HCT116 (cell line): Measurements from ENCODE around the gene PACRG. TPM values are rescaled to one million over a fixed set of nuclear protein-coding genes. Genes with fewer than 3 reads are reported as not detected.

Experiments used
- ATAC-seq: fragments of 200-7000 bp; cut with Tn5 transposase; 2 replicates; pipeline ENCODE4 v1.9.1; 2020; ENCODE audit warnings: mild to moderate bottlenecking, moderate library complexity
- BruUV-seq: library from RNA; stranded (reverse); fragments of 400-500 nt; replicated peaks from 2 replicates; lab custom pipeline; 2021; lab: Mats Ljungman, UMichigan
- CTCF ChIA-PET: fragments of 300-600 bp; sonication (Branson Sonifier 250); formaldehyde crosslinking; loops from one replicate; lab custom pipeline; 2021; ENCODE audit warnings: antibody characterized with exemption; lab: Charles Lee
- POLR2A ChIA-PET: fragments of 300-600, 350-600 bp; sonication (Branson Sonifier 250); formaldehyde crosslinking; loops from one replicate; lab custom pipeline; 2021; ENCODE audit warnings: antibody characterized with exemption; lab: Charles Lee
- RAD21 ChIA-PET, 2 experiments: fragments of 300-600 bp; sonication (Branson Sonifier 250); formaldehyde crosslinking; loops; one replicate each; lab custom pipeline; 2023; ENCODE audit warnings: low total read pairs in 2 of 2; ENCODE audit not compliant: uncharacterized antibody in 2 of 2, unreplicated experiment in 2 of 2, low non-redundant PET in 1 of 2; lab: Charles Lee
- DNase-seq: peaks from one replicate; pipeline ENCODE4 v3.0.0-alpha.2; 2010; ENCODE audit warnings: low read depth, low spot score
- H2AFZ ChIP-seq: fragments of 200-600 bp; shearing (Covaris generic), sonication (generic); 2 replicates; pipeline ENCODE4 v1.6.1; 2017; ENCODE audit warnings: low read depth, mixed run types, mixed read lengths, antibody characterized with exemption, low read length; ENCODE audit not compliant: poor library complexity, severe bottlenecking
- H3K27ac ChIP-seq: 2 replicates; pipeline ENCODE4 v1.5.1; 2012; ENCODE audit warnings: low read depth, low read length
- H3K27me3 ChIP-seq: fragments of 200-600 bp; sonication (generic); 2 replicates; pipeline ENCODE4 v1.6.1; 2016; ENCODE audit warnings: mixed run types, low read length, mixed read lengths; ENCODE audit not compliant: insufficient read depth
- H3K36me3 ChIP-seq, 2 experiments: fragments of 200-500 bp in 1 of 2; fragments of 200-600 bp in 1 of 2; sonication (Bioruptor generic) in 1 of 2; sonication (generic) in 1 of 2; 2 replicates each; pipeline versions ENCODE4 v1.5.1 to v1.6.1; 2014 to 2016; ENCODE audit warnings: low read length in 2 of 2, inconsistent platforms in 1 of 2, mixed read lengths in 1 of 2, mixed run types in 1 of 2; ENCODE audit not compliant: insufficient read depth in 2 of 2, control insufficient read depth in 1 of 2
- H3K4me1 ChIP-seq, 2 experiments: fragments of 200-600 bp in 1 of 2; sonication (generic) in 1 of 2; 2 replicates each; pipeline versions ENCODE4 v1.5.1 to v1.6.1; 2012 to 2017; ENCODE audit warnings: low read length in 2 of 2, inconsistent platforms in 1 of 2, mild to moderate bottlenecking in 1 of 2, mixed read lengths in 1 of 2, mixed run types in 1 of 2, moderate library complexity in 1 of 2; ENCODE audit not compliant: insufficient read depth in 2 of 2, control insufficient read depth in 1 of 2
- H3K4me2 ChIP-seq: fragments of 200-600 bp; sonication (generic); 2 replicates; pipeline ENCODE4 v1.6.1; 2017; ENCODE audit warnings: mixed run types, low read length, mixed read lengths
- H3K4me3 ChIP-seq, 2 experiments: fragments of 200-600 bp in 1 of 2; sonication (generic) in 1 of 2; replicated peaks in 1 of 2; 2 replicates each; pipeline ENCODE4 v1.5.1; 2011 to 2016; ENCODE audit warnings: low read length in 2 of 2, control low read depth in 1 of 2, low read depth in 1 of 2, mild to moderate bottlenecking in 1 of 2, mixed read lengths in 1 of 2, mixed run types in 1 of 2
- H3K79me2 ChIP-seq: fragments of 200-600 bp; sonication (generic); 2 replicates; pipeline ENCODE4 v1.6.1; 2017; ENCODE audit warnings: mild to moderate bottlenecking, mixed run types, low read length, moderate library complexity, mixed read lengths; ENCODE audit not compliant: insufficient read depth
- H3K9ac ChIP-seq: fragments of 200-600 bp; sonication (generic); 2 replicates; pipeline ENCODE4 v1.6.1; 2016; ENCODE audit warnings: low read length, mixed read lengths
- H3K9me2 ChIP-seq: fragments of 200-600 bp; sonication (generic), shearing (Covaris generic); 2 replicates; pipeline ENCODE4 v1.6.1; 2017; ENCODE audit warnings: mixed run types, mild to moderate bottlenecking, moderate library complexity; ENCODE audit not compliant: insufficient read depth
- H3K9me3 ChIP-seq, 2 experiments: fragments of 200-500 bp in 1 of 2; fragments of 200-600 bp in 1 of 2; sonication (Bioruptor generic) in 1 of 2; sonication (generic) in 1 of 2; 2 replicates each; pipeline ENCODE4 v1.6.1; 2014 to 2017; ENCODE audit warnings: low read length in 2 of 2, mixed read lengths in 2 of 2, inconsistent platforms in 1 of 2, low read depth in 1 of 2, mild to moderate bottlenecking in 1 of 2, mixed run types in 1 of 2, moderate library complexity in 1 of 2; ENCODE audit not compliant: control insufficient read depth in 1 of 2, insufficient read depth in 1 of 2
- H4K20me1 ChIP-seq: fragments of 200-600 bp; sonication (generic), shearing (Covaris generic); 2 replicates; pipeline ENCODE4 v1.6.1; 2017; ENCODE audit warnings: mixed run types, mild to moderate bottlenecking, moderate library complexity; ENCODE audit not compliant: insufficient read depth
- CBX3 ChIP-seq: IDR thresholded peaks from 2 replicates; pipeline ENCODE4 v1.6.1; 2012; ENCODE audit warnings: low read depth
- CEBPB ChIP-seq: IDR thresholded peaks from 2 replicates; pipeline ENCODE4 v1.6.1; 2012; ENCODE audit warnings: low read depth
- CTCF ChIP-seq, 3 experiments: fragments of 200-600 bp in 1 of 3; sonication (generic) in 1 of 3; IDR thresholded peaks in 2 of 3; conservative IDR thresholded peaks in 1 of 3; 2 replicates each; pipeline ENCODE4 v1.5.1; 2012 to 2017; ENCODE audit warnings: low read depth in 2 of 3, low read length in 2 of 3, antibody characterized with exemption in 1 of 3, borderline replicate concordance in 1 of 3, control low read depth in 1 of 3, mild to moderate bottlenecking in 1 of 3, mixed read lengths in 1 of 3, mixed run types in 1 of 3, moderate library complexity in 1 of 3; ENCODE audit not compliant: insufficient read depth in 1 of 3
- EGR1 ChIP-seq: IDR thresholded peaks from 2 replicates; pipeline ENCODE4 v1.6.1; 2012; ENCODE audit warnings: low read depth
- ELF1 ChIP-seq: IDR thresholded peaks from 2 replicates; pipeline ENCODE4 v1.6.1; 2012; ENCODE audit warnings: low read depth, borderline replicate concordance
- FOSL1 ChIP-seq: IDR thresholded peaks from 2 replicates; pipeline ENCODE4 v1.6.1; 2012; ENCODE audit warnings: low read depth
- TCF7L2 ChIP-seq: IDR thresholded peaks from 2 replicates; pipeline ENCODE4 v1.7.0; 2011; ENCODE audit warnings: borderline replicate concordance, inconsistent platforms; ENCODE audit not compliant: insufficient read depth, insufficient read length; ENCODE audit errors: extremely low read depth
- intact Hi-C: fragments of 100-400 bp; cut with micrococcal nuclease; formaldehyde crosslinking; loops from 2 replicates; pipeline ENCODE4 v1.10.0; 2022
- total RNA-seq: library from RNA; stranded (reverse); gene quantifications from one replicate; pipeline ENCODE4 v1.2.1, GENCODE V29; 2021; ENCODE audit not compliant: unreplicated experiment
- TF ChIP-seq, protein P1 (sequence below): IDR thresholded peaks from 2 replicates; pipeline ENCODE4 v1.6.1; 2012

PACRG gene
- total RNA-seq, 1 experiment from 2014 or later, result 0.71 TPM

- H3K4me1 ChIP-seq, result no peaks in the 10 kb centered on the region
- POLR2A ChIA-PET, result no interaction called here
- no peak for DNase-seq
- RAD21 ChIA-PET, result no interaction called here
- intact Hi-C loops, result no loop called here
- no peak overlapping the region for H2AFZ ChIP-seq
- peaks cover 6 to 9% of the 10 kb centered on the region in 2 experiments; a peak in 3 of 4 replicates for H3K9me3 ChIP-seq
- H3K4me3 ChIP-seq, result no peak overlapping the region
- H3K9me2 ChIP-seq, result no peaks in the 10 kb centered on the region
- ATAC-seq, result no peak
- no peaks in the 10 kb centered on the region for H3K79me2 ChIP-seq
- H3K27me3 ChIP-seq, result no peaks in the 10 kb centered on the region
- H3K27ac ChIP-seq, result no peak overlapping the region
- H3K4me2 ChIP-seq, result no peak overlapping the region
- no peaks in the 10 kb centered on the region for H3K36me3 ChIP-seq
- BruUV-seq, result no TSS peak
- H3K9ac ChIP-seq, result no peak overlapping the region
- CTCF ChIA-PET, result no interaction called here
- TF ChIP-seq CEBPB (no peak), TCF7L2 (no peak), EGR1 (no peak), ELF1 (no peak), CTCF (IDR thresholded peaks at IDR 0.05 in 2 of 3, conservative IDR thresholded peaks at IDR 0.05 in 1 of 3; ENCODE audit: borderline replicate concordance in 1 of 3, insufficient read depth in 1 of 3, low read depth in 2 of 3, low read length in 2 of 3) (no peak), CBX3 (no peak), FOSL1 (no peak)
- TF ChIP-seq, protein P1, sequence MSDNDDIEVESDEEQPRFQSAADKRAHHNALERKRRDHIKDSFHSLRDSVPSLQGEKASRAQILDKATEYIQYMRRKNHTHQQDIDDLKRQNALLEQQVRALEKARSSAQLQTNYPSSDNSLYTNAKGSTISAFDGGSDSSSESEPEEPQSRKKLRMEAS, result no peak
- H4K20me1 ChIP-seq, result no peaks in the 10 kb centered on the region
Measured at GRCh38 chr6:163113358-163113962, 385.7 kb downstream of the PACRG start.
